Left ventricle myocardium inferior (tissue), 1 donor: ENCODE measurements around the gene TOP2A. TPM values are rescaled to one million over a fixed set of nuclear protein-coding genes. Genes with fewer than 3 reads are reported as not detected.
"Not testable (repeated sequence)": the region's sequence is repeated elsewhere in the genome, so short reads cannot be mapped to it uniquely, and the experiment has no call there.

Source experiments
- DNase-seq: peaks from one replicate; pipeline ENCODE4 v3.0.0-alpha.2; 2020
- H3K27ac ChIP-seq: fragments of 200-600 bp; replicated peaks from 2 replicates; pipeline ENCODE4 v1.8.0; 2021
- H3K27me3 ChIP-seq: fragments of 200-600 bp; 2 replicates; pipeline ENCODE4 v1.8.0; 2021; ENCODE audit warnings: low read depth
- H3K36me3 ChIP-seq: fragments of 200-600 bp; 2 replicates; pipeline ENCODE4 v1.8.0; 2021
- H3K4me1 ChIP-seq: fragments of 200-600 bp; 2 replicates; pipeline ENCODE4 v1.8.0; 2021
- H3K4me3 ChIP-seq: fragments of 200-600 bp; 2 replicates; pipeline ENCODE4 v1.8.0; 2021; ENCODE audit warnings: mild to moderate bottlenecking, moderate library complexity
- H3K9me3 ChIP-seq: fragments of 200-600 bp; replicated peaks from 2 replicates; pipeline ENCODE4 v1.8.0; 2021
- intact Hi-C: fragments of 100-400 bp; cut with micrococcal nuclease; formaldehyde crosslinking; loops from one replicate; pipeline ENCODE4 v1.11.0; 2022
- total RNA-seq: library from RNA; stranded (reverse); fragmentation: NEBNext Ultra II Directional; extraction: Animal tissue kit (Norgen Biotek cat#: 25700); gene quantifications from one replicate; pipeline ENCODE4 v1.2.1, GENCODE V29; 2021
- TF ChIP-seq, protein P1 (sequence below): fragments of 200-600 bp; IDR thresholded peaks from 2 replicates; pipeline ENCODE4 v1.8.0; 2021; ENCODE audit warnings: antibody characterized with exemption, mild to moderate bottlenecking, borderline replicate concordance
- donor health status: DM: no; HTN: yes; CAD: no; lungs with severe emphysema.

TOP2A gene
- total RNA-seq, 1 donor from 2014 or later: 2.1 TPM

DNA sequence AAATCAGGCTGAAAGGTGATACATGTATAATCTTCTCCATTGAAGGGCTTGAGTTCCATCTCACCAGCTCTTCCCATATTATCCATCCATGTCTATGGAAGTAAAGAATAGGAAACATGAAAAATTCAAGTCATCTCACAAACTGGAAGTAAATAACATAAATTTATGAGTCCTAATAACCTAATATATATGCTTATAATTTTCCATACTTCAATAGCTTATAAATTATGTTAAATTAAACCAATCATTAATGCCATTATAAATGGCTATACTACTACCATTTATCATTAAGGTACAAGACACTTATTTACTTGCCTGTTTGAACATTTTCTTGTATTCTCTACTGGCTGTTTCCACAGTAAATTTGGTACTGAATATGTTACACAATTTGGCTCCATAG is 4.8 kb downstream of the TOP2A start:
- no peaks in the 10 kb centered on the region for H3K9me3 ChIP-seq
- H3K4me1 ChIP-seq: peaks cover 7% of the 10 kb centered on the region
- H3K27ac ChIP-seq: no peak overlapping the region
- peaks cover 10% of the 10 kb centered on the region for H3K27me3 ChIP-seq
- H3K4me3 ChIP-seq: no peak overlapping the region
- no peaks in the 10 kb centered on the region for H3K36me3 ChIP-seq
- DNase-seq: no peak
- intact Hi-C loops: loop anchor here (10.0 kb wide), 1 partner anchor 58 kb away; no protein-coding TSS in a partner anchor
- TF ChIP-seq, protein P1, sequence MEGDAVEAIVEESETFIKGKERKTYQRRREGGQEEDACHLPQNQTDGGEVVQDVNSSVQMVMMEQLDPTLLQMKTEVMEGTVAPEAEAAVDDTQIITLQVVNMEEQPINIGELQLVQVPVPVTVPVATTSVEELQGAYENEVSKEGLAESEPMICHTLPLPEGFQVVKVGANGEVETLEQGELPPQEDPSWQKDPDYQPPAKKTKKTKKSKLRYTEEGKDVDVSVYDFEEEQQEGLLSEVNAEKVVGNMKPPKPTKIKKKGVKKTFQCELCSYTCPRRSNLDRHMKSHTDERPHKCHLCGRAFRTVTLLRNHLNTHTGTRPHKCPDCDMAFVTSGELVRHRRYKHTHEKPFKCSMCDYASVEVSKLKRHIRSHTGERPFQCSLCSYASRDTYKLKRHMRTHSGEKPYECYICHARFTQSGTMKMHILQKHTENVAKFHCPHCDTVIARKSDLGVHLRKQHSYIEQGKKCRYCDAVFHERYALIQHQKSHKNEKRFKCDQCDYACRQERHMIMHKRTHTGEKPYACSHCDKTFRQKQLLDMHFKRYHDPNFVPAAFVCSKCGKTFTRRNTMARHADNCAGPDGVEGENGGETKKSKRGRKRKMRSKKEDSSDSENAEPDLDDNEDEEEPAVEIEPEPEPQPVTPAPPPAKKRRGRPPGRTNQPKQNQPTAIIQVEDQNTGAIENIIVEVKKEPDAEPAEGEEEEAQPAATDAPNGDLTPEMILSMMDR: no peak

DNA sequence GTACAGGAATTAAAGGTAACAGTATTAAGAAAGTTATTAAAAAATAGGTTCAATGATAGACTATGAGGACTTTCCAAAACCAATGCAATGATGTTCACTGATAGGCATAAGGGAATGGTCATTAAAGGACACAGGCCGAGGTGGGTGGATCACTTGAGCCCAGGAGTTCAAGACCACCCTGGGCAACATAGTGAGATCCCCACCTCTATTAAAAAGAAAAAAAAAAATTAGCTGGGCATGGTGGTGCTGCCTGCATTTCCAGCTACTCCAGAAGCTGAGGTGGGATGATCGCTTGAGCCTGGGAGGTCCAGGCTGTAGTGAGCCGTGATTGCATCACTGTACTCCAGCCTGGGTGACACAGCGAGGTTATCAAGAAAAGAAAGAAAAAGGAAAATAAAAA is 5.9 kb downstream of the TOP2A start:
- Histone ChIP-seq H3K9me3 (no peaks in the 10 kb centered on the region), H3K36me3 (no peaks in the 10 kb centered on the region), H3K4me3 (no peak overlapping the region), H3K4me1 (no peaks in the 10 kb centered on the region), H3K27ac (no peak overlapping the region), H3K27me3 (peaks cover 4% of the 10 kb centered on the region)
- intact Hi-C loops: loop anchor here (10.0 kb wide), 1 partner anchor 57 kb away; no protein-coding TSS in a partner anchor
- TF ChIP-seq, protein P1: no peak
- no peak for DNase-seq

DNA sequence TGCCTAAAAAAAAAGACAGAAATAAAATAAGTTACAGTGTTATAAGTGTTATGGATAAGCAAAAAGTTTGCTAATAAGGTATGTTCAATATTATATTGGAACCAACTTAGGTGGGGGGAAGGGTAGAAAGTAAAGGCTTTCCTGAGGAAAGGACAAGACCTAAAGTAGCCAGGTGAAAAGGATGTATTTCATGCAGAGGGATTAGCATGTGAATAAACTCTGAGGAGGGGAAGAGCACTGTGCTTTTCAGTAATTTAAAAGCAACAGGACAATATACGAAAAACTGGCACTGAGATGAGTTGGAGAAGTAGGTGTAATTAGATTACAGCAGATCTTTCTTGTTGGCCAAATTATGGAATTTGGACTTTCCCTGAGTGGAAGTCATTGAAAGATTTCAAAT is 7.6 kb downstream of the TOP2A start:
- TF ChIP-seq, protein P1: no peak
- H3K36me3 ChIP-seq: no peaks in the 10 kb centered on the region
- no peaks in the 10 kb centered on the region for H3K4me1 ChIP-seq
- intact Hi-C loops: loop anchor here (10.0 kb wide), 1 partner anchor 55 kb away; no protein-coding TSS in a partner anchor
- no peaks in the 10 kb centered on the region for H3K27me3 ChIP-seq
- no peak overlapping the region for H3K27ac ChIP-seq
- H3K9me3 ChIP-seq: no peaks in the 10 kb centered on the region
- no peak for DNase-seq
- no peak overlapping the region for H3K4me3 ChIP-seq

DNA sequence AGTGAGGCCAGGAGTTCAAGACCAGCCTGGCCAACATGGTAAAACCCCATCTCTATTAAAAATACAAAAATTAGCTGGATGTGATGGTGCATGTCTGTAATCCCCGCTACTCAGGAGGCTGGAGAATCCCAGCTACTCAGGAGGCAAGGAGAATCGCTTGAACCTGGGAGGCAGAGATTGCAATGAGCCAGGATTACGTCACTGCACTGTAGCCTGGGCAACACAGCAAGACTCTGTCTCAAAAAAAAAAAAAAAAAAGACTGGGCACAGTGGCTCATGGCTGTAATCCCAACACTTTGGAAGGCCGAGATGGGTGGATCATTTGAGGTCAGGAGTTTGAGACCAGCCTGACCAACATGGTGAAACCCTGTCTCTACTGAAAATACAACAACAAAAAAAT is 8.2 kb downstream of the TOP2A start:
- H3K9me3 ChIP-seq, H3K4me1 ChIP-seq, DNase-seq, intact Hi-C loops, H3K4me3 ChIP-seq, H3K36me3 ChIP-seq, H3K27ac ChIP-seq, H3K27me3 ChIP-seq: not testable (repeated sequence)

DNA sequence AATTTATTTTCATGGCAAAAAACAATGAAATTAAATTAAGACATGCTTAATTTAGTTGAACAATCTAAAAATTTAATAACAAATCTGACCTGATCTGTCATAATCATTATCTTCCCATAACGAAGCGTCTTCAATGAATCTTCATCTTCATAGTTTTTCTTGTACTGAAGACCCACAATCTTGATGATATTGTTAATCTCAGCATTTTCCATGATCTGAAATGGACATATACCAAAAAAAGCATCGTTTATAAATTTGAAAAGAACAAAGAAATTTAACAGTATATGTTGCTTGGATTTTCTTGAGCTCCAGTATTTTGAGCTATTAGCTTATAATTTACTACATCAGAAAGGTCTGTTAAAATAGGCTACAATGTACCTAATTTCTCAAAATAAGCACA is 10.2 kb downstream of the TOP2A start:
- no peak for DNase-seq
- intact Hi-C loops: no loop called here
- Histone ChIP-seq H3K4me3 (no peak overlapping the region), H3K36me3 (no peaks in the 10 kb centered on the region), H3K9me3 (no peaks in the 10 kb centered on the region), H3K27me3 (no peaks in the 10 kb centered on the region), H3K27ac (no peak overlapping the region), H3K4me1 (no peaks in the 10 kb centered on the region)
- TF ChIP-seq, protein P1: no peak

DNA sequence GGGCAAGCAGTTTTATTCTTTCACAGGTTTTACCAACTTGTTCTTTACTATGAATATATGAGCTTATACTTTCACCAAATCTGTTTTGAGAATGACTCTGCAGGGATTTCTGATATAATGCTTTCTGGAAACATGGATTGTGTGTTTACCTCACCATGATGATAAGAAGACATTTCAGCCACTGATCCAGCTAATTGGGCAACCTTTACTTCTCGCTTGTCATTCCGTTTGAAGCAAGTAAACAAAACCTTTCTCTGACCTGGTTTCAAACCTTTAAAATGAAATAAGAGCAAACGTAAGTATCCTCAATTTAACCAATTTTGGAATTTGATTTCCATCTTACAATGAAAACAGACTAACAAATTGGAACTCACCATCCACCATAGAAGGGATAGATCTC is 13.7 kb downstream of the TOP2A start:
- H3K36me3 ChIP-seq: no peaks in the 10 kb centered on the region
- DNase-seq: no peak
- no peaks in the 10 kb centered on the region for H3K4me1 ChIP-seq
- intact Hi-C loops: no loop called here
- H3K9me3 ChIP-seq: no peaks in the 10 kb centered on the region
- H3K27me3 ChIP-seq: no peaks in the 10 kb centered on the region
- TF ChIP-seq, protein P1: no peak
- H3K27ac ChIP-seq: no peak overlapping the region
- no peak overlapping the region for H3K4me3 ChIP-seq
